AG04450 (cell line): ENCODE measurements around the gene AHRR. TPM values are rescaled to one million over a fixed set of nuclear protein-coding genes. Genes with fewer than 3 reads are reported as not detected.
"Not testable (repeated sequence)": the region's sequence is repeated elsewhere in the genome, so short reads cannot be mapped to it uniquely, and the experiment has no call there.

Experiments used
- CTCF ChIA-PET: fragments of 300-600, 350-600 bp; formaldehyde crosslinking; extraction: SDS; loops from one replicate; lab custom pipeline; 2022; ENCODE audit warnings: antibody characterized with exemption, inconsistent platforms; lab: Charles Lee
- POLR2A ChIA-PET: fragments of 350-600 bp; formaldehyde crosslinking; extraction: SDS; loops from one replicate; lab custom pipeline; 2021; ENCODE audit warnings: antibody characterized with exemption, inconsistent platforms; lab: Yijun Ruan, JAX
- DNase-seq: peaks from one replicate; pipeline ENCODE4 v3.0.0-alpha.2; 2011; ENCODE audit warnings: low read depth, low spot score
- H3K27ac ChIP-seq: one replicate; pipeline ENCODE4 v1.5.1; 2012; ENCODE audit warnings: low read depth, low read length, control low read depth
- H3K27me3 ChIP-seq: one replicate; pipeline ENCODE4 v1.6.0; 2012; ENCODE audit warnings: low read length; ENCODE audit not compliant: control insufficient read depth, insufficient read depth
- H3K4me3 ChIP-seq: 2 replicates; pipeline ENCODE4 v1.5.1; 2011; ENCODE audit warnings: mild to moderate bottlenecking, low read depth, low read length, control low read depth
- H3K9me3 ChIP-seq: 2 replicates; pipeline ENCODE4 v1.5.1; 2012; ENCODE audit warnings: low read length; ENCODE audit not compliant: control insufficient read depth, insufficient read depth
- CTCF ChIP-seq: IDR thresholded peaks from 2 replicates; pipeline ENCODE4 v1.5.1; 2011; ENCODE audit warnings: low read depth, low read length, control low read depth, inconsistent platforms
- polyA plus RNA-seq: library from polyadenylated mRNA; depleted of rRNA; stranded (reverse); fragments of >200 nt; gene quantifications from 2 replicates; pipeline ENCODE4 v1.2.3, GENCODE V29; 2011

AHRR gene
- polyA plus RNA-seq, 1 experiment = 22.3 TPM

DNA sequence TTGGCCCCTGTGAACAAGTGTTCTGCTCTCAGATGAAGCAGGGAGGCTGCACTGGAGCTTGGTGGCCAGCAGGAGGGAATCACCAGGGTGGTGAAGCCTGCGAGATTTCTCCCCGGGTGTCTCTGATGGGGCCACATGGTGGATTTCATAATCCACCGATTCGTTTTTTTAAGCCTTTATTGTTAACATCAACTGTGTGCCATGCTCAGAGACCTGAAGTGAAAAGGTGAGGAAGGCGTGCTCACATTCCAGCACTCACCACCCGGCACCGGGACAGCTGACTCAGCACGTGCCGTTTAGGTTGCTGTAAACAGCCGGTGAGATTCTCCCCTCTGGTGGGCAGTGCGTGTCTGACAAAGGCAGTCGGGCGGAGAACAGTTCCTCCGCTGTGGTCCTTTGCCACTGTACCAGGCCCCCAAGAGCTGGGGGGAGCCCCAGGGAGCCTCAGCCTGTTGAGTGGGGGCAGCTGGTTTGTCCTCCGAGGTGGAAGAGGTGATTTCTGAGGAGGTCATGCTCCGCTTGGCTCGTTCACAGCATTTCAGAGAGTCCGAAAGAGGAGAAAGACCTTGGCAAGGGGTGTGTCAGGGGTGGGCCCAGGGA, 12.7 kb upstream of the AHRR start:
- Histone ChIP-seq H3K4me3 (no peak overlapping the region), H3K27ac (peak overlapping the region; percentile 31), H3K27me3 (no peaks in the 10 kb centered on the region), H3K9me3 (no peaks in the 10 kb centered on the region)
- POLR2A ChIA-PET = interaction anchor here (0.8 kb wide), 1 partner anchor 12 kb away, joined by 3 read pairs; the partner anchor contains the start of gene AHRR
- DNase-seq = no peak
- peak; percentile 67 for TF ChIP-seq CTCF
- CTCF ChIA-PET = interaction anchor here (0.9 to 1.9 kb wide), 3 partner anchors 8 to 120 kb away, joined by 3 to 7 read pairs (median 3); no protein-coding TSS in a partner anchor

- CTCF ChIA-PET = not testable (repeated sequence)
Measured at GRCh38 chr5:309831-310230, 11.7 kb upstream of the AHRR start.

DNA sequence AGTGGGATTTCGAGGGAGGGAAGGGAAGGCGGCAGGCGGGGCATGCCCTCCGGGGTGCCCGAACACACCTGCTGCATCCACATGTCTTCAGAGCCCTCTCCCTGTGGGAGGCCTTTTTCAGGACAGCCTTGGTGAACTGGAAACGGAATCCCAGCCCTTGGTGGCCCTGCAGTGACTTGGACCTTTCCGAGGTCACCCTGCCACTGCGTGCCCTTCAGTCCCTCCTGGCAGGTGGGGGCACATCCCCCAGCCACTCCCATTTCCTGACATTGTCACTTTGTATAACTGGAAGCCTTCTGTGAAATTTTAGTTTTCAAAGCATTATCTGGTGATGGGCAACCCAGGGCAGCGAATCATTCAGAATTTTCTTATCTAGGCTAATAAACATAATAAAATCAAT, 11.0 kb upstream of the AHRR start:
- Histone ChIP-seq H3K9me3 (no peaks in the 10 kb centered on the region), H3K27ac (no peak overlapping the region), H3K27me3 (no peaks in the 10 kb centered on the region), H3K4me3 (no peak overlapping the region)
- ChIA-PET CTCF (no interaction called here), POLR2A (no interaction called here)
- TF ChIP-seq CTCF = no peak
- DNase-seq = no peak

More at GRCh38 chr5:309831-310230, 11.7 kb upstream of the AHRR start:
- POLR2A ChIA-PET, H3K27me3 ChIP-seq, H3K9me3 ChIP-seq, H3K27ac ChIP-seq, H3K4me3 ChIP-seq, DNase-seq: not testable (repeated sequence)

DNA sequence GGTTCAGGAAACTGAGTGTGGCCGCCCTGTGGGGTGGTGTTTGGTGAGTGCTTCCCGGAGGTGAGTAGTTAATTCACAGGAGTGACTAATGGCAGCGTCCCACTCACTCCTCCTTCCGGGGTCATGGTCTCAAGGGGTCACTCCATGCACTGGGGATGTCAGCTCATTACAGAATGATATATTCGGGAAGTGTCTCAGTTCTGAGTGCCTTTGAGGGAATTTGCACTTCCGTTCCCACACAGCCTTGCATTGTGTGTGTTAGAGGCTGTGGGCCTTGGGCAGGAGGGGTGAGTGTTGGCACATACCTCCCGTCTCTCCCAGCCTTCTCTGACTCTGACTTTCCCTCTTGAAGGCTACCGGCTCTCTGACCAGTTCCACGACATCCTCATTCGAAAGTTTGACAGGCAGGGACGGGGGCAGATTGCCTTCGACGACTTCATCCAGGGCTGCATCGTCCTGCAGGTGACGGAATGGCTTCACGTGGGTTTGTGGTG, 10.5 kb upstream of the AHRR start:
- DNase-seq = no peak
- CTCF ChIA-PET = interaction anchor here (1.8 kb wide), 1 partner anchor 135 kb away, joined by 5 read pairs; no protein-coding TSS in a partner anchor
- Histone ChIP-seq H3K27ac (no peak overlapping the region), H3K27me3 (no peaks in the 10 kb centered on the region), H3K9me3 (no peaks in the 10 kb centered on the region), H3K4me3 (no peak overlapping the region)
- TF ChIP-seq CTCF = no peak
- POLR2A ChIA-PET = no interaction called here

GRCh38 chr5:311963-312362, 9.6 kb upstream of the AHRR start:
- Histone ChIP-seq H3K4me3 (no peak overlapping the region), H3K27me3 (no peaks in the 10 kb centered on the region), H3K27ac (no peak overlapping the region), H3K9me3 (no peaks in the 10 kb centered on the region)
- POLR2A ChIA-PET = interaction anchor here (0.6 kb wide), 1 partner anchor 30 kb away, joined by 4 read pairs; no protein-coding TSS in a partner anchor
- CTCF ChIA-PET = interaction anchor here (1.8 kb wide), 1 partner anchor 134 kb away, joined by 5 read pairs; no protein-coding TSS in a partner anchor
- no peak for DNase-seq
- TF ChIP-seq CTCF = no peak
